ENCODE results near the gene HEATR9.

HEATR9 gene

GRCh38 chr17:35877345-35878029 lies 8.8 kb upstream of the HEATR9 start:
- H3K4me3 ChIP-seq (ENCODE audit: insufficient read depth, low read depth, low read length, poor library complexity, severe bottlenecking): no peak overlapping the region
- H3K36me3 ChIP-seq (ENCODE audit: control insufficient read depth, insufficient read depth, low read length): no peaks in the 10 kb centered on the region
- H3K9me3 ChIP-seq (ENCODE audit: control insufficient read depth, low read length): no peaks in the 10 kb centered on the region
- H3K27ac ChIP-seq (ENCODE audit: insufficient read depth, low read length, poor library complexity, severe bottlenecking): no peak overlapping the region
- H3K27me3 ChIP-seq (replicated peaks; ENCODE audit: control insufficient read depth, insufficient read depth, low read length, poor library complexity, severe bottlenecking): no peaks in the 10 kb centered on the region
- H3K4me1 ChIP-seq (ENCODE audit: control insufficient read depth, insufficient read depth, low read length, poor library complexity, severe bottlenecking): no peaks in the 10 kb centered on the region
- no peak for DNase-seq

- Histone ChIP-seq H3K27ac (ENCODE audit: insufficient read depth, low read length, poor library complexity, severe bottlenecking) (no peak overlapping the region), H3K4me1 (ENCODE audit: control insufficient read depth, insufficient read depth, low read length, poor library complexity, severe bottlenecking) (no peaks in the 10 kb centered on the region), H3K27me3 (replicated peaks; ENCODE audit: control insufficient read depth, insufficient read depth, low read length, poor library complexity, severe bottlenecking) (no peaks in the 10 kb centered on the region), H3K4me3 (ENCODE audit: insufficient read depth, low read depth, low read length, poor library complexity, severe bottlenecking) (no peak overlapping the region), H3K9me3 (ENCODE audit: control insufficient read depth, low read length) (no peaks in the 10 kb centered on the region), H3K36me3 (ENCODE audit: control insufficient read depth, insufficient read depth, low read length) (no peaks in the 10 kb centered on the region)
- DNase-seq: no peak
Observed at GRCh38 chr17:35876534-35876933, 7.8 kb upstream of the HEATR9 start.

GRCh38 chr17:35875800-35876139 lies 7.1 kb upstream of the HEATR9 start:
- no peak for DNase-seq
- H3K27me3 ChIP-seq (replicated peaks; ENCODE audit: control insufficient read depth, insufficient read depth, low read length, poor library complexity, severe bottlenecking): no peaks in the 10 kb centered on the region
- H3K36me3 ChIP-seq (ENCODE audit: control insufficient read depth, insufficient read depth, low read length): no peaks in the 10 kb centered on the region
- no peak overlapping the region for H3K27ac ChIP-seq (ENCODE audit: insufficient read depth, low read length, poor library complexity, severe bottlenecking)
- H3K4me1 ChIP-seq (ENCODE audit: control insufficient read depth, insufficient read depth, low read length, poor library complexity, severe bottlenecking): no peaks in the 10 kb centered on the region
- no peaks in the 10 kb centered on the region for H3K9me3 ChIP-seq (ENCODE audit: control insufficient read depth, low read length)
- H3K4me3 ChIP-seq (ENCODE audit: insufficient read depth, low read depth, low read length, poor library complexity, severe bottlenecking): no peak overlapping the region

GRCh38 chr17:35875072-35875799 lies 6.5 kb upstream of the HEATR9 start:
- no peaks in the 10 kb centered on the region for H3K27me3 ChIP-seq (replicated peaks; ENCODE audit: control insufficient read depth, insufficient read depth, low read length, poor library complexity, severe bottlenecking)
- H3K4me3 ChIP-seq (ENCODE audit: insufficient read depth, low read depth, low read length, poor library complexity, severe bottlenecking): no peak overlapping the region
- no peaks in the 10 kb centered on the region for H3K9me3 ChIP-seq (ENCODE audit: control insufficient read depth, low read length)
- no peak overlapping the region for H3K27ac ChIP-seq (ENCODE audit: insufficient read depth, low read length, poor library complexity, severe bottlenecking)
- DNase-seq: no peak
- H3K4me1 ChIP-seq (ENCODE audit: control insufficient read depth, insufficient read depth, low read length, poor library complexity, severe bottlenecking): no peaks in the 10 kb centered on the region
- no peaks in the 10 kb centered on the region for H3K36me3 ChIP-seq (ENCODE audit: control insufficient read depth, insufficient read depth, low read length)

- no peaks in the 10 kb centered on the region for H3K9me3 ChIP-seq (ENCODE audit: control insufficient read depth, low read length)
- no peaks in the 10 kb centered on the region for H3K4me1 ChIP-seq (ENCODE audit: control insufficient read depth, insufficient read depth, low read length, poor library complexity, severe bottlenecking)
- no peak for DNase-seq
- H3K27me3 ChIP-seq (replicated peaks; ENCODE audit: control insufficient read depth, insufficient read depth, low read length, poor library complexity, severe bottlenecking): no peaks in the 10 kb centered on the region
- H3K4me3 ChIP-seq (ENCODE audit: insufficient read depth, low read depth, low read length, poor library complexity, severe bottlenecking): no peak overlapping the region
- no peaks in the 10 kb centered on the region for H3K36me3 ChIP-seq (ENCODE audit: control insufficient read depth, insufficient read depth, low read length)
- no peak overlapping the region for H3K27ac ChIP-seq (ENCODE audit: insufficient read depth, low read length, poor library complexity, severe bottlenecking)
Observed at GRCh38 chr17:35872196-35872980, 3.7 kb upstream of the HEATR9 start.

GRCh38 chr17:35870906-35871819 lies 2.5 kb upstream of the HEATR9 start:
- H3K4me1 ChIP-seq (ENCODE audit: control insufficient read depth, insufficient read depth, low read length, poor library complexity, severe bottlenecking): no peaks in the 10 kb centered on the region
- H3K27me3 ChIP-seq (replicated peaks; ENCODE audit: control insufficient read depth, insufficient read depth, low read length, poor library complexity, severe bottlenecking): no peaks in the 10 kb centered on the region
- no peak for DNase-seq
- no peak overlapping the region for H3K4me3 ChIP-seq (ENCODE audit: insufficient read depth, low read depth, low read length, poor library complexity, severe bottlenecking)
- H3K36me3 ChIP-seq (ENCODE audit: control insufficient read depth, insufficient read depth, low read length): no peaks in the 10 kb centered on the region
- H3K27ac ChIP-seq (ENCODE audit: insufficient read depth, low read length, poor library complexity, severe bottlenecking): no peak overlapping the region
- no peaks in the 10 kb centered on the region for H3K9me3 ChIP-seq (ENCODE audit: control insufficient read depth, low read length)

- Histone ChIP-seq H3K27me3 (replicated peaks; ENCODE audit: control insufficient read depth, insufficient read depth, low read length, poor library complexity, severe bottlenecking) (no peaks in the 10 kb centered on the region), H3K4me1 (ENCODE audit: control insufficient read depth, insufficient read depth, low read length, poor library complexity, severe bottlenecking) (no peaks in the 10 kb centered on the region), H3K36me3 (ENCODE audit: control insufficient read depth, insufficient read depth, low read length) (no peaks in the 10 kb centered on the region), H3K9me3 (ENCODE audit: control insufficient read depth, low read length) (no peaks in the 10 kb centered on the region), H3K27ac (ENCODE audit: insufficient read depth, low read length, poor library complexity, severe bottlenecking) (no peak overlapping the region), H3K4me3 (ENCODE audit: insufficient read depth, low read depth, low read length, poor library complexity, severe bottlenecking) (no peak overlapping the region)
- no peak for DNase-seq
Observed at GRCh38 chr17:35867574-35867973, 1.1 kb downstream of the HEATR9 start.

- DNase-seq: no peak
Observed at GRCh38 chr17:35866341-35866950, 2.2 kb downstream of the HEATR9 start.

More at GRCh38 chr17:35866341-35866950, 2.2 kb downstream of the HEATR9 start:
- no peaks in the 10 kb centered on the region for H3K36me3 ChIP-seq (ENCODE audit: control insufficient read depth, insufficient read depth, low read length)
- no peaks in the 10 kb centered on the region for H3K4me1 ChIP-seq (ENCODE audit: control insufficient read depth, insufficient read depth, low read length, poor library complexity, severe bottlenecking)
- no peak overlapping the region for H3K27ac ChIP-seq (ENCODE audit: insufficient read depth, low read length, poor library complexity, severe bottlenecking)
- H3K9me3 ChIP-seq (ENCODE audit: control insufficient read depth, low read length): no peaks in the 10 kb centered on the region
- no peaks in the 10 kb centered on the region for H3K27me3 ChIP-seq (replicated peaks; ENCODE audit: control insufficient read depth, insufficient read depth, low read length, poor library complexity, severe bottlenecking)
- H3K4me3 ChIP-seq (ENCODE audit: insufficient read depth, low read depth, low read length, poor library complexity, severe bottlenecking): no peak overlapping the region
